Activated CD4-positive, alpha-beta T cell treated with anti-CD3 and anti-CD28 coated beads, Interleukin-2, amount 10 ng/mL, durations not matched to agents 7 days and 5 days (primary cell): ENCODE data around the gene DHFR2. TPM values are rescaled to one million over a fixed set of nuclear protein-coding genes. Genes with fewer than 3 reads are reported as not detected.

Experiments used
- CTCF ChIA-PET: fragments of 350-600 bp; sonication (Branson Sonifier 250); formaldehyde crosslinking; loops from one replicate; lab custom pipeline; 2021; ENCODE audit warnings: antibody characterized with exemption; lab: Charles Lee
- POLR2A ChIA-PET: fragments of 350-600 bp; sonication (Branson Sonifier 250); formaldehyde crosslinking; loops from one replicate; lab custom pipeline; 2021; ENCODE audit warnings: antibody characterized with exemption; lab: Charles Lee
- DNase-seq: peaks from one replicate; pipeline ENCODE4 v3.0.0-alpha.2; 2020
- H3K27ac Mint-ChIP-seq: one replicate; pipeline ENCODE4 v1.8.0; 2021; ENCODE audit warnings: mild to moderate bottlenecking, moderate library complexity, mixed read lengths
- H3K27me3 Mint-ChIP-seq: one replicate; pipeline ENCODE4 v1.8.0; 2021; ENCODE audit warnings: mixed read lengths
- H3K36me3 Mint-ChIP-seq: one replicate; pipeline ENCODE4 v1.8.0; 2021; ENCODE audit warnings: low read depth, mixed read lengths
- H3K4me1 Mint-ChIP-seq: one replicate; pipeline ENCODE4 v1.8.0; 2021; ENCODE audit warnings: mixed read lengths
- H3K4me3 Mint-ChIP-seq: one replicate; pipeline ENCODE4 v1.8.0; 2021; ENCODE audit warnings: mild to moderate bottlenecking, moderate library complexity, mixed read lengths
- H3K9me3 Mint-ChIP-seq: one replicate; pipeline ENCODE4 v1.8.0; 2021; ENCODE audit warnings: mixed read lengths
- total RNA-seq, 2 experiments: library from RNA; stranded (reverse); gene quantifications; one replicate each; pipeline ENCODE4 v1.2.3, GENCODE V29; 2021

DHFR2 gene
- total RNA-seq, 2 experiments from 2014 or later = 8.4 to 9.0 TPM

GRCh38 chr3:94015025-94015424 lies 47.7 kb downstream of the DHFR2 start:
- Mint-ChIP-seq H3K36me3 (peaks cover 16% of the 10 kb centered on the region), H3K4me3 (no peak overlapping the region), H3K27me3 (no peaks in the 10 kb centered on the region), H3K4me1 (peaks cover 24% of the 10 kb centered on the region), H3K9me3 (peaks cover 4% of the 10 kb centered on the region), H3K27ac (no peak overlapping the region)
- no peak for DNase-seq
- ChIA-PET POLR2A (no interaction called here), CTCF (interaction anchor here (1.3 kb wide), 1 partner anchor 34 kb away, joined by 3 read pairs; no protein-coding TSS in a partner anchor)

- ChIA-PET POLR2A (no interaction called here), CTCF (interaction anchor here (1.1 kb wide), 1 partner anchor 51 kb away, joined by 3 read pairs; the partner anchor contains the start of genes DHFR2 and NSUN3)
- Mint-ChIP-seq H3K4me1 (peaks cover 24% of the 10 kb centered on the region), H3K36me3 (peaks cover 13% of the 10 kb centered on the region), H3K9me3 (peaks cover 4% of the 10 kb centered on the region), H3K27me3 (no peaks in the 10 kb centered on the region), H3K4me3 (no peak overlapping the region), H3K27ac (no peak overlapping the region)
- DNase-seq = no peak
Measured at GRCh38 chr3:94012185-94012584, 50.5 kb downstream of the DHFR2 start.

DNA sequence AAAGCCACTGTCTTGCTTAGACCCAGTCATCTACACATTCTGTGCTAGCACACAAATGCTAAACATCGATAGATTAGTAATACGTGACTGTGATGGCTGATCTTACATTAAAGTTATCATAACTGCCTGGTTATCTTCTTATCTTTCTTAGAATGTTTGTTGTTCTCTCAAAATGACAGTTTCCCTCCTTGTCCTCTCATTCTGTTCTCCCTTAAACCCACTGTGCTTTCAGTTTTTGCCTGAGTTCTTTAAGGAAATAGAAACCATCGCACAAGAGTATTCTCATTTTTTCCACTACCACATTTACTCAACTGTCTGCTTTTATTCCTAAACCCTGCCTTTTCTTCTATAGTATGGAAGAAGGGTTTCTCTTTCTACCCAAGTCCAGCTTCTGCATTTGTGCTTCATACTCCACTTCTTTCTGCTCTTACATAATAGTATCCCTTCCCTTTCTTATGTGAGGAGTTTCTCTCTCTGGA lies 51.4 kb downstream of the DHFR2 start:
- no peaks in the 10 kb centered on the region for H3K27me3 Mint-ChIP-seq
- H3K36me3 Mint-ChIP-seq = peaks cover 14% of the 10 kb centered on the region
- DNase-seq = no peak
- POLR2A ChIA-PET = no interaction called here
- H3K9me3 Mint-ChIP-seq = peaks cover 4% of the 10 kb centered on the region
- peak overlapping the region; percentile 22 for H3K4me3 Mint-ChIP-seq
- CTCF ChIA-PET = interaction anchor here (1.3 to 1.8 kb wide), 2 partner anchors 36 to 52 kb away, joined by 3 read pairs; partner anchors contain the start of genes DHFR2 and NSUN3
- H3K4me1 Mint-ChIP-seq = peaks cover 24% of the 10 kb centered on the region
- H3K27ac Mint-ChIP-seq = peak overlapping the region; percentile 59

DNA sequence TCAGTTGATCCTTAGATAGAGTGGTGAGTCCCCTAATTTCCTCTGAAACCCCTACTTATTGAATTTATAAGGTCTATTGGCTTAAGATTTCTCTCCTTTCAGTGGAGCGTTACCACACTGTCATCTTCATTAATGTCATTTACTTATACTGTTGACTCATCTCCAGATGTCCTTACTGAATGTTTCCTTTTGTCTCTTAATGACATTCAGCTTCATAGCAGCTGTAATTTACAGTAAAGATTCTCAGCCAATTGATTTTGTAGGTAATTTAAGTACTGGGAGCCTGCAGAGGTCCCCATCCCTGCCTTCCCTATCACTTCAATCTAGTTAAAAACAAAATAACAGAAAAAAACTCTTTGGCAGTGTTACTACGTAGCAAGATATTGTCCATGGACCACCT lies 53.1 kb downstream of the DHFR2 start:
- peaks cover under 1% of the 10 kb centered on the region for H3K9me3 Mint-ChIP-seq
- H3K27me3 Mint-ChIP-seq = no peaks in the 10 kb centered on the region
- CTCF ChIA-PET = interaction anchor here (1.8 kb wide), 1 partner anchor 38 kb away, joined by 3 read pairs; no protein-coding TSS in a partner anchor
- no peak for DNase-seq
- POLR2A ChIA-PET = no interaction called here
- H3K4me3 Mint-ChIP-seq = no peak overlapping the region
- peaks cover 9% of the 10 kb centered on the region for H3K36me3 Mint-ChIP-seq
- peaks cover 18% of the 10 kb centered on the region for H3K4me1 Mint-ChIP-seq
- no peak overlapping the region for H3K27ac Mint-ChIP-seq

DNA sequence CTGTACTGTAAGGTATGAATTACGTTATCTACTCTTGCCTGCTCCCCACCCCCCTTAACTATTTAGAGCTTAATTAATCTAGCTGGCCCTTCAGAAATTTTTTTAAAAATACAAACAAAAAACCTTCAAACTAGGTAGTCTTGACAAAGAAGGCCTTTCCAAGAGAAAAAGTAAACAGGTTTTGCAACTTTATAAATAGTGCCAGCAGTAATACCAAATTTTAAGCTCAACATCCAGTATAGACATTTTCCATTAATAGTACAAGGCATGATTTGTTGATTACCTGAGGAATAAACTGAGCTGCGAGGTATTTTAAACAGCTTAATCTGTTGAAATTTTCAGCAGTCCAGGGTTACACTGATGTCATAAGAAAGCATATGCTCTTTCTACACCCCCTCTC lies 54.5 kb downstream of the DHFR2 start:
- H3K4me1 Mint-ChIP-seq = peaks cover 20% of the 10 kb centered on the region
- no peaks in the 10 kb centered on the region for H3K27me3 Mint-ChIP-seq
- no peak overlapping the region for H3K4me3 Mint-ChIP-seq
- CTCF ChIA-PET = no interaction called here
- POLR2A ChIA-PET = no interaction called here
- no peaks in the 10 kb centered on the region for H3K9me3 Mint-ChIP-seq
- H3K36me3 Mint-ChIP-seq = peaks cover 8% of the 10 kb centered on the region
- no peak overlapping the region for H3K27ac Mint-ChIP-seq
- no peak for DNase-seq

Other genes starting within 250 kb of the DHFR2 start
- under 1 TPM; 0.06 to 0.20 TPM for gene PROS1, start 89.0 kb downstream of the DHFR2 start, total RNA-seq
- gene ARL13B, start 82.8 kb downstream of the DHFR2 start, total RNA-seq = 1 to 10 TPM; 5.8 to 7.9 TPM
- not detected for gene STX19, start 34.3 kb downstream of the DHFR2 start, total RNA-seq
- 10 to 100 TPM; 14.0 to 16.6 TPM for gene NSUN3, start 145 bp upstream of the DHFR2 start, total RNA-seq